Tracheal epithelial cell (primary cell): ENCODE data around the gene XAB2. TPM values are rescaled to one million over a fixed set of nuclear protein-coding genes. Genes with fewer than 3 reads are reported as not detected.

Experiments
- total RNA-seq: library from RNA; depleted of rRNA; stranded (reverse); fragments of >200 nt; gene quantifications from 2 replicates; pipeline ENCODE4 v1.2.1, GENCODE V29; 2014

The XAB2 gene
- 22.4 and 31.8 TPM in 2 replicates for total RNA-seq

GRCh38 chr19:7629347-7630054, at the start of gene XAB2, which contains the start of gene PET100:
TSS of gene XAB2 (minus strand) at chr19:7629545. CDS start at chr19:7629527, 18 bp downstream.
TSS of gene PET100 (plus strand) at chr19:7629793. CDS start at chr19:7629834, 41 bp downstream.

GRCh38 chr19:7676854-7677253, 47.5 kb upstream of the XAB2 start, which contains the start of gene MCEMP1:
TSS of gene MCEMP1 (plus strand) at chr19:7677090. CDS start at chr19:7677121, 31 bp downstream.

GRCh38 chr19:7668842-7669241, 39.5 kb upstream of the XAB2 start, which contains the start of gene RETN:
TSS of gene RETN (plus strand) at chr19:7669049. CDS start at chr19:7669327, 278 bp downstream.

DNA sequence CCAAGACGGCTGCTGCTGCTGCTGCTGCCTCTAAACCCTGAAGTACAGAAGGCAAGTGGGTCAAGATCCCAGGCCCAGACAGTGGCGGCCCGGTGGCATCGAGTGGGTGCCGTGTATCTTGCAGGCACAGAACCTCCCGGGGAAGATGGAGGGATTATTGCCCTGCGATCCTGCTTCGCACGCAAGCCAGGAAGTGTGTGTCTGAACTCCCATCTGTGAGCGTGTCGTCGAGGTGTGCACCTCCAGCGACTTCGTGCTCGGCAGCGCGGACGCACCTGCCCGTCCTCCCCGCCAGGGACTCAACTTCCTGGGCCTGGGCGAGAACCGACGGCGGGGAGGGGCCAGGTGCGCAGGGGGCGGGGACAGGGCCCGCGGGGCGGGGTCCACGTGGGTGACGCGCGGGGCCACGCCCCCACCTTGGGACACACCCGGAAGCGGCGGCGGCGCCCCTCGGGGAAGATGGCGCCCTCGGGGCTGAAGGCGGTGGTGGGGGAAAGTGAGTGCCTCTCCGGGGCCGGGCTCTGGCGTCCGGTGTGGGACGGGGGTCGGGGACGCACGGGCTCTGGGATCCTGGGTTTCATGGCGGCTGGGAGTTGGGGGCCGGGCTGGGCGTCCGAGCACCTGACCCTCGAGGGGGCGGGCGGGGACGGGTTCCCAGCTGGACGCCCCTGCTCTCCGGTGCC, 7.5 kb upstream of the XAB2 start, which contains the start of gene STXBP2:
STXBP2 (plus strand) TSS at position 420 of the 683 bp plus-strand sequence; CDS start at position 460, 40 bp downstream.

DNA sequence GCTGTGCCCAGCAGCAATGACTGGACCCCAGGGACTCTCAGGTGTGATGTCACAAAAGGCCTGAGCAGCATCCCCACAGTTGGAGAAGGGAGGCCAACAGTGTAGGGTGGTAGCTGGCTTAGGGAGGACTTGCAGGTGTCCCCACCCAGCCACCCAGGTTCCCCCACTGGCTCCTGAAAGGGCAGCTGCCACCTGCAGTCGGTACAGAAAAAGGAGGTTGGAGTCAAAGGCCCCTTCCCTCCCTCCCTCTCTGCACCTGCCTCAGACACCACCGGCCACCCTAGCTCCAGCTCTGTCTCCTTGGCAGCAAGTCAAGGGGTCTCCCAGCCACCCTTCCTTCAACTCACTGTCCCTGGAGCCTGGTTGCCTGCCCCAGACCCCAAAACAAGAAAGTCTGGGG, 4.4 kb upstream of the XAB2 start, which contains the start of gene PCP2:
PCP2 (minus strand) TSS at position 22 of the 400 bp plus-strand sequence. CDS start 262 bp downstream, outside the sequence.

GRCh38 chr19:7595466-7596133, 33.7 kb downstream of the XAB2 start, which contains the start of gene CAMSAP3:
TSS of gene CAMSAP3 (plus strand) at chr19:7595863. CDS start at chr19:7596003, 140 bp downstream.

Other genes with a start within 250 kb of the XAB2 start
- 2.4 and 2.6 TPM in 2 replicates for gene PEX11G, start 140.5 kb downstream of the XAB2 start, total RNA-seq
- gene ZNF358, start 113.4 kb downstream of the XAB2 start, total RNA-seq: 9.8 and 17.8 TPM in 2 replicates
- gene MCOLN1, start 106.9 kb downstream of the XAB2 start, total RNA-seq: 1.9 and 5.3 TPM in 2 replicates
- gene PNPLA6, start 93.8 kb downstream of the XAB2 start, total RNA-seq: 63.5 and 87.2 TPM in 2 replicates
- gene CAMSAP3, start 33.7 kb downstream of the XAB2 start, total RNA-seq: 3.8 and 12.3 TPM in 2 replicates
- 6.0 and 8.0 TPM in 2 replicates for gene PET100, start 248 bp upstream of the XAB2 start, total RNA-seq
- not detected in 2 replicates for gene PCP2, start 4.2 kb upstream of the XAB2 start, total RNA-seq
- 47.5 and 57.6 TPM in 2 replicates for gene STXBP2, start 7.6 kb upstream of the XAB2 start, total RNA-seq
- not detected in 2 replicates for gene RETN, start 39.5 kb upstream of the XAB2 start, total RNA-seq
- gene MCEMP1, start 47.5 kb upstream of the XAB2 start, total RNA-seq: not detected in 2 replicates
- gene TRAPPC5, start 51.3 kb upstream of the XAB2 start, total RNA-seq: 74.0 and 75.9 TPM in 2 replicates
- not detected in 2 replicates for gene FCER2, start 72.6 kb upstream of the XAB2 start, total RNA-seq
- not detected in 2 replicates for gene CLEC4G, start 102.6 kb upstream of the XAB2 start, total RNA-seq
- gene CD209, start 118.0 kb upstream of the XAB2 start, total RNA-seq: not detected in 2 replicates
- not detected in 2 replicates for gene CLEC4M, start 133.7 kb upstream of the XAB2 start, total RNA-seq
- 12.0 and 12.1 TPM in 2 replicates for gene EVI5L, start 200.7 kb upstream of the XAB2 start, total RNA-seq
- under 0.01 TPM in 1 of 2 replicates, not detected in the other for gene PRR36, start 244.8 kb upstream of the XAB2 start, total RNA-seq